ENCODE results near the gene TM9SF1. TPM values are rescaled to one million over a fixed set of nuclear protein-coding genes. Genes with fewer than 3 reads are reported as not detected.
A peak's percentile ranks its signal among the peaks of the same experiment; 100 is the strongest.

TM9SF1 gene
- total and polyA plus RNA-seq, 9 of the 15 experiments (the other 6 are each of a cell fraction or from before 2014, with no cell fraction given), result 5.3 to 20.3 (median 11.8) TPM

DNA sequence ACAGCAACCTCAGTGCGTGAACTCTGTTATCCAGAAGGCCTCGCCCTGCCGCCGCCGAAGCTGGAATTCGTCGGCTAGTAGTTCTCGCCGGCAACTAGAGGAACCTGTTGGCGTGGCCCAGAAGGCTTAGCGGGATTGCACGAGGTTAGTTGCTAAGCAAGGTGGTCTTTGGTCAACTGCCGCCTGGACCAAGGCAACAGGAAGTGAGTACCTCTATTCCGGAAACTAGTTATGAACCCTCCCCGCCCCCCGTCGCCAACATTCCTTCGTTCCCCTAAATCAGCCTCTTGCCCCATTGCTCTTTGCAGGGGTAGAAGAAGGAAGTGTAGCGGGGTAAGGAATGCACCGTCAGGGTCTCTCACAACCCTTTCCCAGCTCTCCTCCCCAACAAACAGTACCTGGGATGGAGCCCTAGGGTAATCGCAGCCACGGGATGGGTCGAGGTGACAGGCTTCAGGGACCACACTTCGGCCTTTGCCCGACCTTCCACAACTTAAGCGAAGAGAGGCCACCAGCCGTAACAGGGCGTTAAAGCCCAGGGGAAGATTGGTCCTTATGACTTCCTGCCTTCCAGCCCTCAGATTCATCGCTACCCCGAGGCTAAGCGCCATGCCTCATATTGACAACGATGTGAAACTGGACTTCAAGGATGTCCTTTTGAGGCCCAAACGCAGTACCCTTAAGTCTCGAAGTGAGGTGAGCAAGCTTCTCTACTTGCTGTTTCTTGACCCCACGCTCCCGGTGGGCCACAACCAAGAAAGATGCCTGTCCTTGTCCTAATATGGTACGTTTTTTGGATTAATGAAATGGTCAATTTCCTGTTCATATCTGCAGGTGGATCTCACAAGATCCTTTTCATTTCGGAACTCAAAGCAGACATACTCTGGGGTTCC is 37.6 kb upstream of the TM9SF1 start, which contains the start of gene GMPR2 (continued):
- TF ChIP-seq CBX8 (IDR thresholded peaks at IDR 0.05; ENCODE audit: borderline replicate concordance, extremely low read depth, low read depth, low read length, poor library complexity, severe bottlenecking) (no peak), DIDO1 (tag; IDR thresholded peaks at IDR 0.05; ENCODE audit: low read depth) (0 out of 2 replicates have a peak, but pooled peaks have one; percentile 16), BDP1 (IDR thresholded peaks at IDR 0.05; ENCODE audit: insufficient read depth, insufficient read length) (no peak), ZKSCAN1 (IDR thresholded peaks at IDR 0.05; ENCODE audit: low read depth, low read length) (no peak), GABPB2 (CRISPR knock-in tag; conservative IDR thresholded peaks at IDR 0.05) (no peak), ZZZ3 (IDR thresholded peaks at IDR 0.05) (no peak), TRIM28 (IDR thresholded peaks at IDR 0.05) (no peak), GTF2A2 (tag; IDR thresholded peaks at IDR 0.05) (no peak), ZNF134 (CRISPR knock-in tag; conservative IDR thresholded peaks at IDR 0.05) (no peak), RBBP5 (IDR thresholded peaks at IDR 0.05; ENCODE audit: borderline replicate concordance, insufficient read depth, low read length, poor library complexity, severe bottlenecking) (peak; percentile 25), MAFF (IDR thresholded peaks at IDR 0.05; ENCODE audit: low read length) (no peak), ZBTB8A (IDR thresholded peaks at IDR 0.05; ENCODE audit: partially characterized antibody) (no peak), KLF10 (CRISPR knock-in tag; IDR thresholded peaks at IDR 0.05) (no peak), CBFB (CRISPR knock-in tag; IDR thresholded peaks at IDR 0.05) (no peak)
- TF ChIP-seq, protein P1, sequence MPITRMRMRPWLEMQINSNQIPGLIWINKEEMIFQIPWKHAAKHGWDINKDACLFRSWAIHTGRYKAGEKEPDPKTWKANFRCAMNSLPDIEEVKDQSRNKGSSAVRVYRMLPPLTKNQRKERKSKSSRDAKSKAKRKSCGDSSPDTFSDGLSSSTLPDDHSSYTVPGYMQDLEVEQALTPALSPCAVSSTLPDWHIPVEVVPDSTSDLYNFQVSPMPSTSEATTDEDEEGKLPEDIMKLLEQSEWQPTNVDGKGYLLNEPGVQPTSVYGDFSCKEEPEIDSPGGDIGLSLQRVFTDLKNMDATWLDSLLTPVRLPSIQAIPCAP (CRISPR knock-in tag; IDR thresholded peaks at IDR 0.05; ENCODE audit: borderline replicate concordance), result no peak
- TF ChIP-seq, protein P2, sequence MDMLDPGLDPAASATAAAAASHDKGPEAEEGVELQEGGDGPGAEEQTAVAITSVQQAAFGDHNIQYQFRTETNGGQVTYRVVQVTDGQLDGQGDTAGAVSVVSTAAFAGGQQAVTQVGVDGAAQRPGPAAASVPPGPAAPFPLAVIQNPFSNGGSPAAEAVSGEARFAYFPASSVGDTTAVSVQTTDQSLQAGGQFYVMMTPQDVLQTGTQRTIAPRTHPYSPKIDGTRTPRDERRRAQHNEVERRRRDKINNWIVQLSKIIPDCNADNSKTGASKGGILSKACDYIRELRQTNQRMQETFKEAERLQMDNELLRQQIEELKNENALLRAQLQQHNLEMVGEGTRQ (CRISPR knock-in tag; IDR thresholded peaks at IDR 0.05), result no peak
- TF ChIP-seq, protein P3, sequence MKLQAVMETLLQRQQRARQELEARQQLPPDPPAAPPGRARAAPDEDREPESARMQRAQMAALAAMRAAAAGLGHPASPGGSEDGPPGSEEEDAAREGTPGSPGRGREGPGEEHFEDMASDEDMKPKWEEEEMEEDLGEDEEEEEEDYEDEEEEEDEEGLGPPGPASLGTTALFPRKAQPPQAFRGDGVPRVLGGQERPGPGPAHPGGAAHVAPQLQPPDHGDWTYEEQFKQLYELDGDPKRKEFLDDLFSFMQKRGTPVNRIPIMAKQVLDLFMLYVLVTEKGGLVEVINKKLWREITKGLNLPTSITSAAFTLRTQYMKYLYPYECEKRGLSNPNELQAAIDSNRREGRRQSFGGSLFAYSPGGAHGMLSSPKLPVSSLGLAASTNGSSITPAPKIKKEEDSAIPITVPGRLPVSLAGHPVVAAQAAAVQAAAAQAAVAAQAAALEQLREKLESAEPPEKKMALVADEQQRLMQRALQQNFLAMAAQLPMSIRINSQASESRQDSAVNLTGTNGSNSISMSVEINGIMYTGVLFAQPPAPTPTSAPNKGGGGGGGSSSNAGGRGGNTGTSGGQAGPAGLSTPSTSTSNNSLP (IDR thresholded peaks at IDR 0.05; ENCODE audit: borderline replicate concordance, low read depth, low read length), result no peak
- TF ChIP-seq, protein P4, sequence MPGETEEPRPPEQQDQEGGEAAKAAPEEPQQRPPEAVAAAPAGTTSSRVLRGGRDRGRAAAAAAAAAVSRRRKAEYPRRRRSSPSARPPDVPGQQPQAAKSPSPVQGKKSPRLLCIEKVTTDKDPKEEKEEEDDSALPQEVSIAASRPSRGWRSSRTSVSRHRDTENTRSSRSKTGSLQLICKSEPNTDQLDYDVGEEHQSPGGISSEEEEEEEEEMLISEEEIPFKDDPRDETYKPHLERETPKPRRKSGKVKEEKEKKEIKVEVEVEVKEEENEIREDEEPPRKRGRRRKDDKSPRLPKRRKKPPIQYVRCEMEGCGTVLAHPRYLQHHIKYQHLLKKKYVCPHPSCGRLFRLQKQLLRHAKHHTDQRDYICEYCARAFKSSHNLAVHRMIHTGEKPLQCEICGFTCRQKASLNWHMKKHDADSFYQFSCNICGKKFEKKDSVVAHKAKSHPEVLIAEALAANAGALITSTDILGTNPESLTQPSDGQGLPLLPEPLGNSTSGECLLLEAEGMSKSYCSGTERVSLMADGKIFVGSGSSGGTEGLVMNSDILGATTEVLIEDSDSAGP (CRISPR knock-in tag; IDR thresholded peaks at IDR 0.05), result no peak
- TF ChIP-seq, protein P5, sequence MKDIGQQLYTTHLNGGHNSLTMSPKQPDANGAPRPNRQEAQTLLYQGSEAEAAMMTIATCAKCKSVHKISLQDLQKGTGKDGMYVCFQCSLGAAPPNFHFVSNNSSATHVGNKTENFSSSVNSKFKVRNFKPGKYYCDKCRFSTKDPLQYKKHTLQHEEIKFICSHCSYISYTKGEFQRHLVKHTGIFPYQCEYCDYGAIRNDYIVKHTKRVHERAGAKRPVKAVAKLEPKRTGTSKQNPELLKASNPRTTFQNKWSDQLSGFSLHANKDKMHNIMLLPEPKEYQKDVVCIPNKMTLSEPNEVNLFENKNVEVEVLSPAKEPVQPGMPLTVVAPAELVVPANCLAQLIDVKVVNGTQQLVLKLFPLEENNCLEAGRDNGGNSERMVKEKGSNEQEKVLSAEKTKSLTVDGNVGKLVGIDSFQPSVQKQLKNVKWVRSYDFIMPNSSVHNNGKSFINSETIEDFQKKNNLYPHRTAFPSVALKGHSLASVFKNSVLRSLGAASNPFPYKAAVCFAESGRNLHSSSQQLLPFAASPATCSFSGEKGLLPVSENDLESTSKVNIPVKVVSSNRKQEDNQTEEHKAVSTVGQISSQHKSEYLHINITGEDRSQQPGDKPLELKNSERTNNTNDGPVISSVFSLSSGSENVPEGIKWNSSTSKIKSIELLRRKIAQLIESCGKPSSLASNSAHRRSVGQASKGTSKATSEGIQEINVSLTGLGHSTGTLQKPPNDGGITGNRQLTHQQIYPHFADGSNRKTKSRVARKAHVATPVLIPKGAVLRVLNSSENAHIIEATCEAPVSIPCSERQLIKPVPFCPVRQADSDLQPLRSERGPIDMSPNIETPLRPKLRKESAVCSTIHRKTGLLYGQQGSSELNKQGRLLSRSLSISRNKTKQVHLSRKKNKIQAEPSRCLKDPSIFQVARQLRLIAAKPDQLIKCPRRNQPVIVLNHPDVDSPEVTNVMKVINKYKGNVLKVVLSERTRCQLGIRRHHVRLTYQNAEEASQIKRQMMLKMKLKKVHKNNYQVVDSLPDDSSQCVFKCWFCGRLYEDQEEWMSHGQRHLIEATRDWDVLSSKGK (CRISPR knock-in tag; IDR thresholded peaks at IDR 0.05), result no peak
